Astrocyte (in vitro differentiated cells and primary cell): ENCODE results near the gene FN1. TPM values are rescaled to one million over a fixed set of nuclear protein-coding genes. Genes with fewer than 3 reads are reported as not detected.

Experiments
- DNase-seq: peaks from one replicate; pipeline ENCODE4 v3.0.0-alpha.2; 2010; ENCODE audit warnings: low read depth
- FAIRE-seq: peaks from 2 replicates; lab custom pipeline; 2011; peaks lifted over from hg19 to GRCh38; lab: Jason Lieb, UNC
- H2AFZ ChIP-seq: 2 replicates; pipeline ENCODE4 v1.6.0; 2012; ENCODE audit warnings: low read depth, low read length, inconsistent platforms
- H3K27ac ChIP-seq: 2 replicates; pipeline ENCODE4 v1.5.1; 2011; ENCODE audit warnings: low read depth, low read length, inconsistent platforms
- H3K27me3 ChIP-seq: 2 replicates; pipeline ENCODE4 v1.6.0; 2011; ENCODE audit warnings: low read length, inconsistent platforms; ENCODE audit not compliant: insufficient read depth
- H3K36me3 ChIP-seq: 2 replicates; pipeline ENCODE4 v1.5.1; 2011; ENCODE audit warnings: low read length, inconsistent platforms; ENCODE audit not compliant: insufficient read depth
- H3K4me1 ChIP-seq: 2 replicates; pipeline ENCODE4 v1.5.1; 2011; ENCODE audit warnings: low read length, inconsistent platforms; ENCODE audit not compliant: insufficient read depth
- H3K4me2 ChIP-seq: 2 replicates; pipeline ENCODE4 v1.6.0; 2012; ENCODE audit warnings: low read length, inconsistent platforms
- H3K4me3 ChIP-seq: 2 replicates; pipeline ENCODE4 v1.5.1; 2011; ENCODE audit warnings: low read depth, mild to moderate bottlenecking, low read length, inconsistent platforms; ENCODE audit not compliant: insufficient read depth
- H3K79me2 ChIP-seq: 2 replicates; pipeline ENCODE4 v1.6.0; 2012; ENCODE audit warnings: mild to moderate bottlenecking, low read length, inconsistent platforms; ENCODE audit not compliant: insufficient read depth
- H3K9ac ChIP-seq: 2 replicates; pipeline ENCODE4 v1.6.0; 2012; ENCODE audit warnings: mild to moderate bottlenecking, low read length, inconsistent platforms
- H3K9me3 ChIP-seq: 2 replicates; pipeline ENCODE4 v1.5.1; 2012; ENCODE audit warnings: low read depth, mild to moderate bottlenecking, low read length, inconsistent platforms; ENCODE audit not compliant: insufficient read depth
- H4K20me1 ChIP-seq: 2 replicates; pipeline ENCODE4 v1.6.0; 2012; ENCODE audit warnings: low read length, inconsistent platforms; ENCODE audit not compliant: insufficient read depth
- H3K27ac Mint-ChIP-seq: one replicate; pipeline ENCODE4 v1.8.0; 2021; ENCODE audit warnings: mild to moderate bottlenecking, mixed read lengths; ENCODE audit not compliant: unreplicated experiment
- H3K27me3 Mint-ChIP-seq: one replicate; pipeline ENCODE4 v1.8.0; 2021; ENCODE audit warnings: low read depth, mixed read lengths; ENCODE audit not compliant: unreplicated experiment
- H3K36me3 Mint-ChIP-seq: one replicate; pipeline ENCODE4 v1.8.0; 2021; ENCODE audit warnings: low read depth, mixed read lengths; ENCODE audit not compliant: unreplicated experiment
- H3K4me1 Mint-ChIP-seq: one replicate; pipeline ENCODE4 v1.8.0; 2021; ENCODE audit warnings: low read depth, mixed read lengths; ENCODE audit not compliant: unreplicated experiment
- H3K4me3 Mint-ChIP-seq: one replicate; pipeline ENCODE4 v1.8.0; 2021; ENCODE audit warnings: mild to moderate bottlenecking, moderate library complexity, mixed read lengths; ENCODE audit not compliant: unreplicated experiment
- H3K9me3 Mint-ChIP-seq: one replicate; pipeline ENCODE4 v1.8.0; 2021; ENCODE audit warnings: mild to moderate bottlenecking, mixed read lengths; ENCODE audit not compliant: unreplicated experiment
- CTCF ChIP-seq: IDR thresholded peaks from 2 replicates; pipeline ENCODE4 v1.5.1; 2011; ENCODE audit warnings: low read depth, mild to moderate bottlenecking, inconsistent platforms, low read length, moderate library complexity; ENCODE audit not compliant: insufficient read depth
- EZH2 ChIP-seq: IDR thresholded peaks from 2 replicates; pipeline ENCODE4 v1.6.1; 2012; ENCODE audit warnings: mild to moderate bottlenecking, low read length, inconsistent platforms; ENCODE audit not compliant: insufficient read depth
- total RNA-seq: library from RNA; stranded (reverse); gene quantifications from 2 replicates; pipeline ENCODE4 v1.2.1, GENCODE V29; 2021

The FN1 gene
- total RNA-seq, 1 donor from 2014 or later, result 17,010 TPM

GRCh38 chr2:215416656-215417055 lies 19.2 kb downstream of the FN1 start:
- peak overlapping the region; percentile 26 for H3K4me3 ChIP-seq
- peaks cover 95% of the 10 kb centered on the region for H4K20me1 ChIP-seq
- peaks cover 49% of the 10 kb centered on the region for H3K4me1 ChIP-seq
- Mint-ChIP-seq H3K27me3 (no peaks in the 10 kb centered on the region), H3K4me1 (peaks cover 43% of the 10 kb centered on the region), H3K4me3 (peak overlapping the region; percentile 73), H3K9me3 (no peaks in the 10 kb centered on the region), H3K27ac (peak overlapping the region; percentile 66), H3K36me3 (peaks cover 7% of the 10 kb centered on the region)
- H3K36me3 ChIP-seq, result peaks cover 93% of the 10 kb centered on the region
- no peaks in the 10 kb centered on the region for H3K27me3 ChIP-seq
- FAIRE-seq (peak; percentile 20), DNase-seq (no peak)
- H2AFZ ChIP-seq, result no peak overlapping the region
- peak overlapping the region; percentile 37 for H3K9ac ChIP-seq
- H3K27ac ChIP-seq, result peak overlapping the region; percentile 38
- H3K79me2 ChIP-seq, result peaks cover 64% of the 10 kb centered on the region
- H3K4me2 ChIP-seq, result peak overlapping the region; percentile 59
- TF ChIP-seq EZH2 (no peak), CTCF (no peak)
- H3K9me3 ChIP-seq, result no peaks in the 10 kb centered on the region

DNA sequence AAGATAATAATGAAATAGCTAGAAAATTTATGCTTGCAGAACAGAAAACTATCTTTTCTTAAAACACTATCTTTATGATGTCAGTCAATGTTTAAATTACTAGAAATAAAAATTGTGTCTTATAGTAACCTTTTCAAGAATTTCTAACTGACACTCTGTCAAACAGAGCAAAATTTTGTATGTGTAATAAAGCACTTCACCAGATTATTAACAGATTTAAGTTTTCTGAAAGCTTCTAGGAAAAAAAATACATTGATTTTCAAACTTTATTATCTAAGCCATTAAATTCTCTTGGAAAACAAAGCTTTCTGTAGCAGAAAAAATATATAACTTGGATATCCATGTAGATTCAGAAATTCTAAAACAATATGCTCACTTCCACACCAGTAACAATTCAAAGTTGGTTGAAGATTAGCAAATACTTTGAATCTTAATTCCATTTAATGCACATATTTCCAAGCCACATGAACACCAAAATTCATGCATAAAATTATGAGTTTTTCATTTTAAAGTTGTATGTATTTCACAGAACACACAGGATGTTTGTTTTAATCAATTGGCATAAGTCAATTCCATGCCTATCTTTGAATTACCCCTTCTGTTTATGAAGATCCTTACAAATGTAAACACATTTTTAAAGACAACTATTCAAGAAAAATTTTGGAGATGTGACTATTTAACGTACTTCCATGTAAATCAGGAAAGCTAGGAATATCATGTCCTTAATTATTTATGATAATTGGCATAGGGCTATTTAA lies 19.9 kb downstream of the FN1 start:
- Histone ChIP-seq H3K9me3 (no peaks in the 10 kb centered on the region), H3K27me3 (no peaks in the 10 kb centered on the region), H4K20me1 (peaks cover 93% of the 10 kb centered on the region), H3K27ac (peak overlapping the region; percentile 5), H3K9ac (peak overlapping the region; percentile 37), H3K4me3 (no peak overlapping the region), H3K4me1 (peaks cover 51% of the 10 kb centered on the region), H3K36me3 (peaks cover 90% of the 10 kb centered on the region), H3K4me2 (peak overlapping the region; percentile 59), H3K79me2 (peaks cover 58% of the 10 kb centered on the region), H2AFZ (no peak overlapping the region)
- Mint-ChIP-seq H3K27ac (peak overlapping the region; percentile 66), H3K4me3 (peak overlapping the region; percentile 73), H3K27me3 (no peaks in the 10 kb centered on the region), H3K36me3 (peaks cover 7% of the 10 kb centered on the region), H3K4me1 (peaks cover 43% of the 10 kb centered on the region), H3K9me3 (no peaks in the 10 kb centered on the region)
- DNase-seq, result no peak
- TF ChIP-seq EZH2, result no peak
- TF ChIP-seq CTCF, result no peak
- no peak for FAIRE-seq

- TF ChIP-seq CTCF (no peak), EZH2 (no peak)
- Mint-ChIP-seq H3K4me3 (peak overlapping the region; percentile 61), H3K9me3 (no peaks in the 10 kb centered on the region), H3K27ac (peak overlapping the region; percentile 20), H3K36me3 (peaks cover 10% of the 10 kb centered on the region), H3K4me1 (peaks cover 42% of the 10 kb centered on the region), H3K27me3 (no peaks in the 10 kb centered on the region)
- Histone ChIP-seq H3K4me2 (peak overlapping the region; percentile 59), H3K4me1 (peaks cover 51% of the 10 kb centered on the region), H3K36me3 (peaks cover 84% of the 10 kb centered on the region), H3K9ac (peak overlapping the region; percentile 37), H3K27me3 (no peaks in the 10 kb centered on the region), H3K9me3 (no peaks in the 10 kb centered on the region), H3K4me3 (no peak overlapping the region), H2AFZ (no peak overlapping the region), H3K27ac (peak overlapping the region; percentile 15), H3K79me2 (peaks cover 51% of the 10 kb centered on the region), H4K20me1 (peaks cover 91% of the 10 kb centered on the region)
- DNase-seq (no peak), FAIRE-seq (peak; percentile 55)
Observed at GRCh38 chr2:215415218-215415617, 20.6 kb downstream of the FN1 start.
